Subcutaneous abdominal adipose tissue (tissue), 5 donors: ENCODE measurements around the gene ATP11A.

Experiments used
- H3K27ac ChIP-seq: one replicate; pipeline ENCODE4 v1.7.0; 2013; ENCODE audit warnings: low read depth, mild to moderate bottlenecking, inconsistent platforms, low read length, moderate library complexity
- H3K27me3 ChIP-seq, 5 donors: one replicate each; pipeline ENCODE4 v1.7.0; 2013; ENCODE audit warnings: low read length in 5 of 5, inconsistent platforms in 1 of 5; ENCODE audit not compliant: control insufficient read depth in 5 of 5, insufficient read depth in 4 of 5
- H3K36me3 ChIP-seq, 5 donors: one replicate each; pipeline ENCODE4 v1.7.0; 2013; ENCODE audit warnings: low read length in 5 of 5; ENCODE audit not compliant: control insufficient read depth in 5 of 5, insufficient read depth in 5 of 5
- H3K4me1 ChIP-seq, 5 donors: one replicate each; pipeline ENCODE4 v1.7.0; 2013; ENCODE audit warnings: low read length in 5 of 5, mild to moderate bottlenecking in 3 of 5, moderate library complexity in 1 of 5; ENCODE audit not compliant: control insufficient read depth in 5 of 5, insufficient read depth in 5 of 5
- H3K4me3 ChIP-seq, 5 donors: one replicate each; pipeline ENCODE4 v1.7.0; 2013; ENCODE audit warnings: low read length in 5 of 5, low read depth in 1 of 5
- H3K9ac ChIP-seq, 5 donors: one replicate each; pipeline ENCODE4 v1.7.0; 2013; ENCODE audit warnings: low read length in 5 of 5, mild to moderate bottlenecking in 4 of 5, moderate library complexity in 3 of 5
- H3K9me3 ChIP-seq, 5 donors: one replicate each; pipeline ENCODE4 v1.7.0; 2013; ENCODE audit warnings: low read length in 5 of 5; ENCODE audit not compliant: control insufficient read depth in 5 of 5
- donor health status: healthy.
- donor health status: healthy.
- donor health status: healthy.
- donor health status: healthy.
- donor health status: healthy.

ATP11A gene

DNA sequence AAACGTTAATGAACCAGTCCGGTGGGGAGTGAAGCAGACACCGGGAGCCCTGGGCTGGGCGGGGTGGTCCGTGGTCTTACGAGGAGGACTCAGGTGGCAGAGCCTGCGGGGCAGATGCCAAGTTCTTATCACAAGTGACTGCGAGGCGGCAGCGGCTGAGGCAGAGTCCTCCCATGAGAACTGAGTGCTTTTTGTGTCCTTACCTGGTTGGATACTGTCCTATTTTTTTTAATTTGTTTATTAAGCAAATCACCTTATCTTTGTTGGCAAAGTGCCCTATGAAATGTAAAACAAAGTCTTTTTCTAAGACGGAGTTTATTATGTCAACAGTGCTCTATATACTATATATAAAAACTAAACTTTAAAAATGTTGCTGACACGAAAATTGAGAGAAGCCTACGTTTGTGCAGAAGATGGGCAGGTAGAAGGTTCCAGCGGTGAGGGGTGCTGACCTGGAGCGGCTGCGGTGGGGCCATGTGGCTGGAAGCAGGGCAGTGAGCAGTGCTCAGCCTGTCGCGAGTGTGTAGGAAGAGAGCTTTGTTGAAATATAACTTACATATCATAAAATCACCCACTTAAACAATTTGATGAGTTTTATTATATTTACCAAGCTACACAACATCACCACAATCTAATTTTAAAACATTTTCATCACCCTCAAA lies 82.2 kb downstream of the ATP11A start:
- H3K27ac ChIP-seq = no peak overlapping the region

DNA sequence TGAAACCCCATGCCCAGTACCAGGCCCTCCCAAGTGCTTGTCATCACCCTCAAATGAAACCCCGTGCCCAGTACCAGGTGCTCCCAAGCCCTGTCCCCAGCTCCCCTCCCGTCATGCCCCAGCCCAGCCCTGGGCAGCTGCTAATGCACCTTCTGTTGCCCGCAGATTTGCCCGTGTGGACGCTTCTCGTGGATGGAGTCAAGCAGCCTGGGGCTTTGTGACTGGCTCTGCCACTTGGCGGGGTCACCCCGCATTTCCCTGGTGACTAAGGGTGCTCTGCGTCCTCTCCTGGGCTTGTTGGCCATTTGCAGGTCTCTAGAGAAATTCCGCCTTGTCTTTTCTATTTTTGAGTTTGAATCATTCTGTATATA lies 82.7 kb downstream of the ATP11A start:
- H3K9me3 ChIP-seq = no peaks in the 10 kb centered on the region
- no peak overlapping the region for H3K4me3 ChIP-seq
- H3K36me3 ChIP-seq = peaks cover 0 to 2% (median 0%) of the 10 kb centered on the region in 5 donors
- peaks cover 0 to 18% (median 6%) of the 10 kb centered on the region in 5 donors for H3K4me1 ChIP-seq
- H3K27ac ChIP-seq = no peak overlapping the region
- H3K9ac ChIP-seq = no peak overlapping the region
- no peaks in the 10 kb centered on the region for H3K27me3 ChIP-seq

More for the DNA sequence above, 82.2 kb downstream of the ATP11A start:
- no peak overlapping the region for H3K4me3 ChIP-seq
- no peaks in the 10 kb centered on the region for H3K27me3 ChIP-seq
- peaks cover 0 to 2% (median 0%) of the 10 kb centered on the region in 5 donors for H3K36me3 ChIP-seq
- H3K9ac ChIP-seq = no peak overlapping the region
- H3K9me3 ChIP-seq = no peaks in the 10 kb centered on the region
- H3K4me1 ChIP-seq = peaks cover 0 to 18% (median 4%) of the 10 kb centered on the region in 5 donors

DNA sequence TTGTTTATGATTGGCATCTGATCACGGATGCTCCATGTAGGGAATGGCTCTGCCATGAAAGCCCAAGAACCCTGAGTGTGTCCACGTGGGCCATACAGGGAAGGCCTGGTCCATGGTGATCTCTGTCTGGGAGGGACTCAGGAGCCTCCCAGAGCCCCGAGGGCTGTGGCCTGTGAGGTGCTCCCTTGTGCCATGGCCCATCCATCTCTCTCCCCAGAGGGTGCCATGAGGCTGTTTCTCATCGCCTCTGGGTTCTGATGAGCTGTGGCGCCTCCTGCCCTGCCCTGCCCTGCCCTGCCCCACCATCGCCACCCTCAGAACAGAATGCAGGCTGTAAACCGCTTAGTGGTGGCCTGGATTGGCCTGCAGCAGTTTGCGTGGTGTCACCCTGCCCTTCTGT lies 83.1 kb downstream of the ATP11A start:
- H3K9ac ChIP-seq = no peak overlapping the region
- H3K27ac ChIP-seq = no peak overlapping the region
- H3K4me1 ChIP-seq = peaks cover 0 to 19% (median 10%) of the 10 kb centered on the region in 5 donors
- H3K4me3 ChIP-seq = no peak overlapping the region
- peaks cover 0 to 2% (median 0%) of the 10 kb centered on the region in 5 donors for H3K36me3 ChIP-seq
- H3K9me3 ChIP-seq = no peaks in the 10 kb centered on the region
- H3K27me3 ChIP-seq = no peaks in the 10 kb centered on the region

DNA sequence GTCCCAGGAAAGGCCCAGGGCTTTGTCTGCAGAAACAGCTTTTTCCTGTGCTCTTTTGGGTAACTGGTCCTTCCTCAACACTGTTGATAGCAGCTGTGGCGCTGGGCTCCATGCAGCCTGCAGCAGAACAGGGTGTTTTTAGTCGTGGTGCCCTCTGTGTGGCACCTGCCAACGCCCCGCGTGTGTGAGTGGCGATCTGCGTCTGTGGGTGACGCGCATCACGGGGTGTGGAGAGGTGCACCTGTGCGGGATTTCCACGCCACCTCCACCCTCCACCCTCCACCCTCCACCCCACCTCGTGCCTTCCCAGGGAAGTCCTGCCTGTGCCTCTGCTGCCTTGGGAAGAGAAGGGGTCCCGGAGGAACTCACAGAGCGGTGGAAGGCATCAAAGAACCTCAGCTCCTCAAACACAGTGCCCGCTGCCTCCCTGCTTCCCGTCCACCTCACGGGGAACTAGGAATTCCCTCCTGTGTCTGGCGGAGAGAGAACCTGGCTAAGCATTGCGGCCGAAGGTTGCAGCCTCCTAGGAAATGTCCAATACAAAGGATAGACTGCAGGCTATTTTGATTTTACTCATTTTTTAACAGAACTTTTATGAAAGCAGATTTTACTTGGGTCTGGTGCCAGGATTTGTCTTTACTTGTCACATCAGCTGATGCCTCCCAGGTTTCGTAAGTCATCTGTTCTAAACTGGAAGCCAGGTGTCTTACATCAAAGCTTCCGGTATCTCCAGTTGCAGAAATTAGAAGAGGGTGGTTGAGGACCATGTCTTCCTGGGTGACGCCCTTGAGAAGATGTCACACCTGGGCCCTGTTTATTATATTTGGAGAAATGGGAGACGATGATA lies 84.0 kb downstream of the ATP11A start:
- Histone ChIP-seq H3K9me3 (no peaks in the 10 kb centered on the region), H3K4me1 (peaks cover 0 to 15% (median 7%) of the 10 kb centered on the region in 5 donors), H3K4me3 (no peak overlapping the region), H3K36me3 (peaks cover 0 to 2% (median 0%) of the 10 kb centered on the region in 5 donors), H3K9ac (no peak overlapping the region), H3K27me3 (no peaks in the 10 kb centered on the region), H3K27ac (no peak overlapping the region)

- no peak overlapping the region for H3K9ac ChIP-seq
- no peak overlapping the region for H3K4me3 ChIP-seq
- H3K9me3 ChIP-seq = no peaks in the 10 kb centered on the region
- H3K36me3 ChIP-seq = peaks cover 0 to 2% (median 0%) of the 10 kb centered on the region in 5 donors
- H3K4me1 ChIP-seq = peaks cover 0 to 9% (median 4%) of the 10 kb centered on the region in 5 donors
- no peak overlapping the region for H3K27ac ChIP-seq
- no peaks in the 10 kb centered on the region for H3K27me3 ChIP-seq
These were observed 84.6 kb downstream of the ATP11A start for GRCh38 chr13:112774448-112774792.

- H3K36me3 ChIP-seq = peaks cover 0 to 2% (median 0%) of the 10 kb centered on the region in 5 donors
- H3K27me3 ChIP-seq = no peaks in the 10 kb centered on the region
- no peaks in the 10 kb centered on the region for H3K9me3 ChIP-seq
- H3K9ac ChIP-seq = no peak overlapping the region
- peaks cover 0 to 9% (median 0%) of the 10 kb centered on the region in 5 donors for H3K4me1 ChIP-seq
- H3K27ac ChIP-seq = no peak overlapping the region
- no peak overlapping the region for H3K4me3 ChIP-seq
These were observed 85.2 kb downstream of the ATP11A start for GRCh38 chr13:112774829-112775565.

DNA sequence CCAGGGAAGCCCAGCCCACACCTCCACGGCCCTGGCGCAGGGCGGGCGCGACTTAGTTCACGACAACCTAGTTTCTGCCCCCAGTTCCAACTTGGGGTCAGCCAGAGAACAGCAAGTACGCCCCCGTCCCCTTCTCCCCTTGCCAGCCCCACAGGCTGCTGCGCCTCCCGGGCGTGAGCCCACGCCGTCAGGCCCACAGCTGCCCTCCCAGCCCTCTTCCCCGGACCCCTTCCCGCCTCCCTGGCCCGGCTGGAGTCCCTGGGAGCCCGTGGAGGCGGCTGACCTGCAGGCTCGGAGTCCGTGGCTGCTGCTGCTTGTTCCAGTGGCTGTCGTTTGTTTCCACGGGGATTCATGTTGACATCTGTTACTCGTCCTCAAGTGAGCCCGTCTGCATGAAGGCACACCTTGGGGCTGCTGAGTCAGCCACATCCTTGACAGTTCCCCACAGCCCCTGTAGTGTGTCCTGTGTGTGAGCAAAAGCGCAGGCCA lies 86.0 kb downstream of the ATP11A start:
- no peak overlapping the region for H3K27ac ChIP-seq
- no peak overlapping the region for H3K4me3 ChIP-seq
- no peaks in the 10 kb centered on the region for H3K27me3 ChIP-seq
- H3K4me1 ChIP-seq = peaks cover 0 to 9% (median 0%) of the 10 kb centered on the region in 5 donors
- peaks cover 0 to 2% (median 0%) of the 10 kb centered on the region in 5 donors for H3K36me3 ChIP-seq
- H3K9me3 ChIP-seq = no peaks in the 10 kb centered on the region
- H3K9ac ChIP-seq = no peak overlapping the region

GRCh38 chr13:112776354-112776753 lies 86.5 kb downstream of the ATP11A start:
- peaks cover 0 to 9% (median 0%) of the 10 kb centered on the region in 5 donors for H3K4me1 ChIP-seq

DNA sequence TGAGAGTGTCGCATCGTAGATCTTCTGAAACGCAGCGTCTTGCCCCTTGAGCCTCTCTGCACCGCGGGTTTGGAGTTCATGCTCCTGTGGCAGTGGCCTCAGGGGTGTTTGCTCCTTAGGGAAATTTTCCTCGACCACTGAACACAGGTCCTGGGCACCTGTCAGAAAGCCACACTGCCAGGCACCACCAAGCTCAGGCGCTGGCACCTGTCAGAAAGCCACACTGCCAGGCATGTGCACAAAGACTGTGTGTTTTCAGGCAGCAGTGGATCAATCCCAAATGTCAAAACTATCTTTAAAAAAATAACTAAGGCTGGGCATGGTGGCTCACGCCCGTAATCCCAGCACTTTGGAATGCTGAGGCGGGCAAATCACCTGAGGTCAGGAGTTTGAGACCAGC lies 87.1 kb downstream of the ATP11A start:
- Histone ChIP-seq H3K27me3 (no peaks in the 10 kb centered on the region), H3K4me1 (peaks cover 0 to 9% (median 0%) of the 10 kb centered on the region in 5 donors), H3K9ac (no peak overlapping the region), H3K27ac (no peak overlapping the region), H3K4me3 (no peak overlapping the region), H3K36me3 (peaks cover 0 to 3% (median 0%) of the 10 kb centered on the region in 5 donors), H3K9me3 (no peaks in the 10 kb centered on the region)

More at GRCh38 chr13:112776354-112776753, 86.5 kb downstream of the ATP11A start:
- Histone ChIP-seq H3K36me3 (peaks cover 0 to 2% (median 0%) of the 10 kb centered on the region in 5 donors), H3K9ac (no peak overlapping the region), H3K9me3 (no peaks in the 10 kb centered on the region), H3K27me3 (no peaks in the 10 kb centered on the region), H3K4me3 (no peak overlapping the region), H3K27ac (no peak overlapping the region)
